Uterus (tissue), 4 donors: ENCODE results near the gene SH2D1A. TPM values are rescaled to one million over a fixed set of nuclear protein-coding genes. Genes with fewer than 3 reads are reported as not detected.
"Not testable (repeated sequence)": the region's sequence is repeated elsewhere in the genome, so short reads cannot be mapped to it uniquely, and the experiment has no call there.

Experiments
- DNase-seq, 2 donors: peaks; one replicate each; pipeline ENCODE4 v3.0.0-alpha.2; 2019 to 2020
- H3K27ac ChIP-seq, 2 donors: fragments of 200-600 bp; sonication (generic); 1 replicate in 1 of 2; 2 replicates in 1 of 2; pipeline ENCODE4 v1.5.1; 2016 to 2018
- H3K27me3 ChIP-seq, 2 donors: fragments of 200-600 bp; sonication (generic); one replicate each; pipeline ENCODE4 v1.5.1; 2018 to 2019; ENCODE audit warnings: control low read depth in 1 of 2
- H3K36me3 ChIP-seq, 2 donors: fragments of 200-600 bp; sonication (generic); one replicate each; pipeline ENCODE4 v1.5.1; 2019; ENCODE audit warnings: control low read depth in 1 of 2
- H3K4me1 ChIP-seq, 2 donors: fragments of 200-600 bp; sonication (generic); one replicate each; pipeline ENCODE4 v1.5.1; 2018 to 2019; ENCODE audit warnings: control low read depth in 1 of 2
- H3K4me3 ChIP-seq, 2 donors: fragments of 200-600 bp; sonication (generic); 1 replicate in 1 of 2; 2 replicates in 1 of 2; pipeline ENCODE4 v1.5.1; 2018 to 2019; ENCODE audit warnings: mild to moderate bottlenecking in 1 of 2
- H3K9me3 ChIP-seq, 2 donors: fragments of 200-600 bp; sonication (generic); one replicate each; pipeline ENCODE4 v1.5.1; 2019; ENCODE audit warnings: control low read depth in 1 of 2
- POLR2A ChIP-seq, 2 donors: fragments of 450-650 bp; IDR thresholded peaks; one replicate each; pipeline ENCODE4 v1.6.1; 2016; ENCODE audit warnings: antibody characterized with exemption in 2 of 2, mild to moderate bottlenecking in 1 of 2, moderate library complexity in 1 of 2
- intact Hi-C: fragments of 100-400 bp; cut with DNase I; formaldehyde crosslinking; loops from one replicate; pipeline ENCODE4 v1.15.1; 2023; ENCODE audit warnings: low total_unique reads
- total RNA-seq, 4 donors: library from RNA; depleted of rRNA in 3 of 4; stranded (reverse); fragments of >200 nt in 3 of 4; gene quantifications; one replicate each; pipeline versions ENCODE4 v1.1.0 to v1.2.4, GENCODE V29; 2014 to 2023
- TF ChIP-seq, protein P1 (sequence below), 4 experiments: fragments of 200-600 bp in 2 of 4; fragments of 450-650 bp in 2 of 4; sonication (generic) in 2 of 4; IDR thresholded peaks; one replicate each; pipeline ENCODE4 v1.5.1; 2016 to 2019; ENCODE audit warnings: antibody characterized with exemption in 4 of 4, mild to moderate bottlenecking in 2 of 4, moderate library complexity in 1 of 4
- donor health status: DM: yes; HTN: yes; CAD: no.

Gene SH2D1A
- 1 to 10 TPM in 1 of 4 donors, under 1 TPM in 2, not detected in 1; 0.43 to 2.4 (median 0.76) TPM for total RNA-seq

DNA sequence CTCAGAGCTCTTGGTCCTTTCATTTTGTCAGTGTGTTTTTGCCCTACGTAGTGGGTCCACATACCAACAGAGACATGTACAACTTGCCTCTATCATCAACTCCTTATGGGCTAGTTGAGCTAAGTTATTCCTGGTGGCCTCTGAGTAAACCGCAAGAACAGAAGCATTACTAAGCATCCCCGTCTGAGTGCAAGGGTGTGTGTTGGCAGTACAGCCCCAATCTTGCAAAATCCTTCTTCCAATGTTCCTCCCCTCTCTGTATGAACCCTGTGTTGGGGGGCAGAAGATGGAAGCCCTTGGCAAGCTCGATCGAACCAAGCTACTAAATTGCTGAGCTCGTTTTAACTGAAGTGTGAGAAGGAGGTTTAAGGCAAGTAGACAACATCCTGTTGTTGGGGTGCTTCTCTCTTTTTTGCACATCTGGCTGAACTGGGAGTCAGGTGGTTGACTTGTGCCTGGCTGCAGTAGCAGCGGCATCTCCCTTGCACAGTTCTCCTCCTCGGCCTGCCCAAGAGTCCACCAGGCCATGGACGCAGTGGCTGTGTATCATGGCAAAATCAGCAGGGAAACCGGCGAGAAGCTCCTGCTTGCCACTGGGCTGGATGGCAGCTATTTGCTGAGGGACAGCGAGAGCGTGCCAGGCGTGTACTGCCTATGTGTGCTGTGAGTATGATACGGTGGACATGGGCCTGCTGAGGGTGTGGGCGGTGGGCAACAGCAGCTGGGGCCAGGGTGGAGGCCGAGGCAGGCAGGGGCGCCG, at the start of gene SH2D1A:
SH2D1A (plus strand) TSS at position 447 of the 760 bp plus-strand sequence; CDS start at position 527, 80 bp downstream.
- Histone ChIP-seq H3K4me3 (no peak within 1 kb of the TSS), H3K27ac (no peak within 1 kb of the TSS)
- intact Hi-C loops: no loop called here

DNA sequence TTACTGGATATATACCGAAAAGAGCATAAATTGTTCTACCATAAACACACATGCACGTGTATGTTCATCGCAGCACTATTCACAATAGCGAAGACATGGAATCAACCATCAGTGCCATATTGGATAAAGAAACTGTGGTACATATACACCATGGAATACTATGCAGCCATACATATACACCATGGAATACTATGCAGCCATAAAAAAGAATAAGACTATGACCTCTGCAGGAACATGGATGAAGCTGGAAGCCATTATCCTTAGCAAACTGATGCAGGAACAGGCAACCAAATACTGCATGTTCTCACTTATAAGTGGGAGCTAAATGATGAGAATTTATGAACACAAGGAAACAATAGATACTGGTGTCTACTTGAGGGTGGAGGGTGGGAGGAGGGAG, 47.0 kb upstream of the SH2D1A start:
- DNase-seq, H3K4me3 ChIP-seq, H3K9me3 ChIP-seq, H3K27me3 ChIP-seq, intact Hi-C loops, H3K27ac ChIP-seq, H3K4me1 ChIP-seq, H3K36me3 ChIP-seq: not testable (repeated sequence)

More for the DNA sequence above, at the start of gene SH2D1A:
- TF ChIP-seq, protein P1, sequence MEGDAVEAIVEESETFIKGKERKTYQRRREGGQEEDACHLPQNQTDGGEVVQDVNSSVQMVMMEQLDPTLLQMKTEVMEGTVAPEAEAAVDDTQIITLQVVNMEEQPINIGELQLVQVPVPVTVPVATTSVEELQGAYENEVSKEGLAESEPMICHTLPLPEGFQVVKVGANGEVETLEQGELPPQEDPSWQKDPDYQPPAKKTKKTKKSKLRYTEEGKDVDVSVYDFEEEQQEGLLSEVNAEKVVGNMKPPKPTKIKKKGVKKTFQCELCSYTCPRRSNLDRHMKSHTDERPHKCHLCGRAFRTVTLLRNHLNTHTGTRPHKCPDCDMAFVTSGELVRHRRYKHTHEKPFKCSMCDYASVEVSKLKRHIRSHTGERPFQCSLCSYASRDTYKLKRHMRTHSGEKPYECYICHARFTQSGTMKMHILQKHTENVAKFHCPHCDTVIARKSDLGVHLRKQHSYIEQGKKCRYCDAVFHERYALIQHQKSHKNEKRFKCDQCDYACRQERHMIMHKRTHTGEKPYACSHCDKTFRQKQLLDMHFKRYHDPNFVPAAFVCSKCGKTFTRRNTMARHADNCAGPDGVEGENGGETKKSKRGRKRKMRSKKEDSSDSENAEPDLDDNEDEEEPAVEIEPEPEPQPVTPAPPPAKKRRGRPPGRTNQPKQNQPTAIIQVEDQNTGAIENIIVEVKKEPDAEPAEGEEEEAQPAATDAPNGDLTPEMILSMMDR (IDR thresholded peaks at IDR 0.05): no peak
- TF ChIP-seq POLR2A (IDR thresholded peaks at IDR 0.05): no peak
- H3K4me1 ChIP-seq: no peaks in the 10 kb centered on the region
- no peak for DNase-seq
- H3K27me3 ChIP-seq: no peaks in the 10 kb centered on the region
- no peaks in the 10 kb centered on the region for H3K36me3 ChIP-seq
- H3K9me3 ChIP-seq: no peaks in the 10 kb centered on the region

DNA sequence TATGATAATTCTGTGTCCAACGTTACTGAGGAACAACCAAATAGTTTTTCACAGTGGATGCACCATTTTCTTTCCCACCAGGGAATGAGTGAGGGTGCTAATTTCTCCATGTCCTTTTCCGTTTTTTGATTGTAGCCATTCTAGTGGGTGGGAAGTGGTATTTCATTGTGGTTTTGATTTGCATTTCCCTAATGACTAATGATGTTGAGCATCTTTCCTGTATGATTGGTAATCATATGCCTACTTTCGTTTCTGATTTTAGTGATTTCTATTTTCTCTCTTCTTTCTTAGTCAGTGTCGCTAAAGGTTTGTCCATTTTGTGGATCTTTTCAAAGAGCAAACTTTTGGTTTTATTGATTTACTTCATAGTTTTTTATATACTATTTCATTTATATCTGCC, 46.0 kb upstream of the SH2D1A start:
- Histone ChIP-seq H3K27me3 (no peaks in the 10 kb centered on the region), H3K4me1 (no peaks in the 10 kb centered on the region), H3K4me3 (no peak overlapping the region), H3K9me3 (no peaks in the 10 kb centered on the region), H3K36me3 (no peaks in the 10 kb centered on the region), H3K27ac (no peak overlapping the region)
- intact Hi-C loops: no loop called here
- no peak for TF ChIP-seq POLR2A (IDR thresholded peaks at IDR 0.05)
- TF ChIP-seq, protein P1 (IDR thresholded peaks at IDR 0.05): no peak
- no peak for DNase-seq

DNA sequence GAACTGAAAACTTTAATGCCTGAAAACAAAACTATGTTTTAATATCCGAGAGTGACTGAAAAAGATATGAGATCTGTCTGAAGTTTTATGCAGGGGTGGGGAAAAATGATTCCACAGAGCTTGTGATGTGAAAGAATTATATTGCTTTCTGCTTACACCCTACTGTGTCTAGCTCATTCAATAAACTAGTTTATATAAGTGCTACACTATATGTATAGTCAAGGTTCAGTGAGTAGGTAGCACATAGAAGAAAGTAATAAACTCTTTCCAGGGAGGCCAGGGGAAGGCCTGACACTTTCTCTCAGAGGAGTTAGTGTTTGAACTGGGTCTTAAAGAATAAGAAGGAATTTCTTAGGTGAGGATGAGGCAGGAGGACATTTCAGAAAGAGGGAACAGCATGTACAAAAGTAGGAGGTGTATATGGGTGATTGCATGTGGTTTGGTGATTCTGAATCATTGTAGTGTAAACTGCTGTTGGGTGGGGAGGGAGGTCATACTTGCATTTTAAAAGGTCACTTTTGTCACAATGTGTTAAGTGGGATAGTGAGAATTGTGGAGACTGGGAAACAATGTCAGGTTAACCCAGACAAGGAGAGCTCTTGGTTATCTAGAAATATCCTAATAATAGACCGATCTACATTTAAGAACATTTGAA, 39.0 kb upstream of the SH2D1A start:
- intact Hi-C loops: no loop called here
- H3K9me3 ChIP-seq: no peaks in the 10 kb centered on the region
- no peak for DNase-seq
- no peak overlapping the region for H3K4me3 ChIP-seq
- no peaks in the 10 kb centered on the region for H3K4me1 ChIP-seq
- no peaks in the 10 kb centered on the region for H3K27me3 ChIP-seq
- H3K27ac ChIP-seq: no peak overlapping the region
- TF ChIP-seq, protein P1 (IDR thresholded peaks at IDR 0.05): no peak
- no peak for TF ChIP-seq POLR2A (IDR thresholded peaks at IDR 0.05)
- no peaks in the 10 kb centered on the region for H3K36me3 ChIP-seq

DNA sequence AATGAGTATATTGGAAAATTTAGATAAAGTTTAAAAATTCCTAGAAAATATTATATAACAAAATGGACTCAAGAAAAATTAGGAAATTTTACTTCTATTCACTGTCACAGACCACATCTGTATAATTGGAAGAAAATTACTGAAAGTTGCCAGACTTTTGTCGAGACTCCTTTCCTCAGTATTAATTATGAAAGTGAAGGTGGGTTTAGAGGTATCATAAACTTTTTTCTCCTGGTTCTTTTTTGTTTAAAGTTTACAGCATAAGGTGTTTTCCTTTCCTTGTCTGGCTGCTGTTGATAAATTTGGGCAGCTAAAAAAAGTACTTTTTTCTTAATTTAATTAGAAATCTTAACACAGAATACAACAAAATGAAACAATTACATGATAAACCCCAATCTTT, 20.6 kb upstream of the SH2D1A start:
- Histone ChIP-seq H3K36me3 (no peaks in the 10 kb centered on the region), H3K9me3 (no peaks in the 10 kb centered on the region), H3K4me3 (no peak overlapping the region), H3K27me3 (no peaks in the 10 kb centered on the region), H3K27ac (no peak overlapping the region), H3K4me1 (no peaks in the 10 kb centered on the region)
- intact Hi-C loops: no loop called here
- TF ChIP-seq, protein P1 (IDR thresholded peaks at IDR 0.05): no peak
- no peak for TF ChIP-seq POLR2A (IDR thresholded peaks at IDR 0.05)
- DNase-seq: no peak
